GM12878 (cell line): ENCODE measurements around the gene RPS23. TPM values are rescaled to one million over a fixed set of nuclear protein-coding genes. Genes with fewer than 3 reads are reported as not detected.

Experiments used
- ATAC-seq: fragments of 200-7000 bp; cut with Tn5 transposase; 3 replicates; pipeline ENCODE4 v1.9.1; 2020; ENCODE audit warnings: mild to moderate bottlenecking, moderate library complexity
- BruUV-seq: library from RNA; stranded (reverse); fragments of 400-500 nt; replicated peaks from 2 replicates; lab custom pipeline; 2021; lab: Mats Ljungman, UMichigan
- CTCF ChIA-PET: fragments of 300-600 bp; sonication (Branson Sonifier 250); formaldehyde crosslinking; extraction: SDS; loops from one replicate; lab custom pipeline; 2021; ENCODE audit warnings: inconsistent platforms; lab: Yijun Ruan, JAX
- POLR2A ChIA-PET: fragments of 350-600 bp; formaldehyde crosslinking; extraction: SDS; loops from one replicate; lab custom pipeline; 2021; ENCODE audit warnings: inconsistent platforms; lab: Charles Lee
- RAD21 ChIA-PET: fragments of 300-600 bp; sonication (Branson Sonifier 250); formaldehyde crosslinking; loops from one replicate; lab custom pipeline; 2023; ENCODE audit warnings: antibody characterized with exemption; ENCODE audit not compliant: unreplicated experiment; lab: Charles Lee
- SMC1A ChIA-PET: fragments of 300-600 bp; sonication (Branson Sonifier 250); formaldehyde crosslinking; loops from one replicate; lab custom pipeline; 2023; ENCODE audit not compliant: unreplicated experiment, uncharacterized antibody; lab: Charles Lee
- DNase-seq: peaks from one replicate; pipeline ENCODE4 v3.0.0-alpha.2; 2011; ENCODE audit warnings: low read depth, low spot score
- FAIRE-seq: peaks from 3 replicates; lab custom pipeline; 2011; peaks lifted over from hg19 to GRCh38; lab: Jason Lieb, UNC
- H2AFZ ChIP-seq: 2 replicates; pipeline ENCODE4 v1.6.0; 2011; ENCODE audit warnings: low read depth, low read length, control low read depth; ENCODE audit not compliant: control insufficient read depth
- H3K27ac ChIP-seq: 2 replicates; pipeline ENCODE4 v1.5.1; 2011; ENCODE audit warnings: control low read depth; ENCODE audit not compliant: control insufficient read depth, insufficient read depth
- H3K27me3 ChIP-seq, 2 experiments: replicated peaks in 1 of 2; 2 replicates each; pipeline versions ENCODE4 v1.6.0 to v1.6.1; 2011; ENCODE audit warnings: low read length in 1 of 2; ENCODE audit not compliant: control insufficient read depth in 2 of 2, insufficient read depth in 2 of 2
- H3K36me3 ChIP-seq, 2 experiments: 2 replicates each; pipeline ENCODE4 v1.5.1; 2011; ENCODE audit warnings: low read length in 1 of 2; ENCODE audit not compliant: control insufficient read depth in 2 of 2, insufficient read depth in 2 of 2
- H3K4me1 ChIP-seq: 2 replicates; pipeline ENCODE4 v1.6.1; 2011; ENCODE audit warnings: mild to moderate bottlenecking, low read length, moderate library complexity, mixed read lengths; ENCODE audit not compliant: control insufficient read depth, insufficient read depth
- H3K4me2 ChIP-seq: 2 replicates; pipeline ENCODE4 v1.6.0; 2011; ENCODE audit warnings: control low read depth; ENCODE audit not compliant: control insufficient read depth, insufficient read depth
- H3K4me3 ChIP-seq: fragments of 200-600 bp; sonication (generic); 2 replicates; pipeline ENCODE4 v1.5.1; 2016
- H3K79me2 ChIP-seq: 2 replicates; pipeline ENCODE4 v1.6.0; 2011; ENCODE audit warnings: low read length; ENCODE audit not compliant: control insufficient read depth, insufficient read depth
- H3K9ac ChIP-seq: 2 replicates; pipeline ENCODE4 v1.8.0; 2011; ENCODE audit warnings: low read length, control low read depth, mixed read lengths; ENCODE audit not compliant: control insufficient read depth, insufficient read depth
- H3K9me3 ChIP-seq: replicated peaks from 3 replicates; pipeline ENCODE4 v1.5.1; 2011; ENCODE audit warnings: mild to moderate bottlenecking, low read length; ENCODE audit not compliant: control insufficient read depth, insufficient read depth
- H4K20me1 ChIP-seq: 2 replicates; pipeline ENCODE4 v1.6.0; 2011; ENCODE audit not compliant: control insufficient read depth, insufficient read depth
- CREM ChIP-seq: IDR thresholded peaks from 2 replicates; pipeline ENCODE4 v1.6.1; 2014; ENCODE audit warnings: antibody characterized with exemption, low read depth
- ESRRA ChIP-seq: IDR thresholded peaks from 2 replicates; pipeline ENCODE4 v1.6.1; 2012; ENCODE audit warnings: mild to moderate bottlenecking, low read length, improper control_type of control experiment
- GATAD2B ChIP-seq: fragments of 450-650 bp; conservative IDR thresholded peaks from 2 replicates; pipeline ENCODE4 v1.6.1; 2017; ENCODE audit warnings: low read depth, mild to moderate bottlenecking, moderate library complexity
- HDAC2 ChIP-seq: fragments of 200-600 bp; sonication (generic); IDR thresholded peaks from 2 replicates; pipeline ENCODE4 v1.6.1; 2017
- HDGF ChIP-seq: fragments of 450-650 bp; IDR thresholded peaks from 2 replicates; pipeline ENCODE4 v1.6.1; 2016; ENCODE audit warnings: antibody characterized with exemption
- IKZF1 ChIP-seq: fragments of 450-650 bp; conservative IDR thresholded peaks from 2 replicates; pipeline ENCODE4 v1.6.1; 2017; ENCODE audit warnings: antibody characterized with exemption, mild to moderate bottlenecking
- IKZF2 ChIP-seq, 2 experiments: fragments of 450-650 bp; IDR thresholded peaks; 2 replicates each; pipeline ENCODE4 v1.6.1; 2017; ENCODE audit warnings: mild to moderate bottlenecking in 2 of 2, moderate library complexity in 2 of 2
- IRF4 ChIP-seq: IDR thresholded peaks from 2 replicates; pipeline ENCODE4 v1.6.1; 2011; ENCODE audit warnings: low read depth, low read length
- MEF2B ChIP-seq: fragments of 450-650 bp; IDR thresholded peaks from 2 replicates; pipeline ENCODE4 v1.6.1; 2018; ENCODE audit warnings: mild to moderate bottlenecking, moderate library complexity; ENCODE audit not compliant: partially characterized antibody, poor library complexity, severe bottlenecking
- NBN ChIP-seq: fragments of 450-650 bp; IDR thresholded peaks from 2 replicates; pipeline ENCODE4 v1.6.1; 2016
- NFIC ChIP-seq: IDR thresholded peaks from 2 replicates; pipeline ENCODE4 v1.6.1; 2012; ENCODE audit warnings: low read depth, mild to moderate bottlenecking, inconsistent platforms, low read length, moderate library complexity
- PAX5 ChIP-seq: IDR thresholded peaks from 2 replicates; pipeline ENCODE4 v1.6.1; 2011; ENCODE audit warnings: low read depth, low read length, borderline replicate concordance
- POLR2A ChIP-seq: IDR thresholded peaks from 2 replicates; pipeline ENCODE4 v1.6.1; 2011; ENCODE audit warnings: low read depth, mild to moderate bottlenecking, low read length
- RCOR1 ChIP-seq: conservative IDR thresholded peaks from 2 replicates; pipeline ENCODE4 v1.6.1; 2012; ENCODE audit warnings: low read depth, low read length, improper control_type of control experiment
- SUPT20H ChIP-seq: IDR thresholded peaks from 2 replicates; pipeline ENCODE4 v1.6.1; 2011; ENCODE audit warnings: low read depth, mild to moderate bottlenecking, low read length, moderate library complexity, borderline replicate concordance; ENCODE audit not compliant: control insufficient read depth
- WGBS: methylation state at CpG from one replicate; pipeline ENCODE4 v1.1.6; 2016; ENCODE audit warnings: low lambda C conversion rate; ENCODE audit not compliant: insufficient replicate concordance, insufficient coverage; ENCODE audit errors: missing lambda C conversion rate; 5-methylcytosine and 5-hydroxymethylcytosine counted together
- in situ Hi-C: fragments of 300-500 bp; cut with MboI; formaldehyde crosslinking; loops from 9 replicates; pipeline ENCODE4 v1.14.3; 2018; ENCODE audit warnings: mixed read lengths
- intact Hi-C: fragments of 100-400 bp; cut with micrococcal nuclease; formaldehyde crosslinking; loops from one replicate; pipeline ENCODE4 v1.14.2; 2022; ENCODE audit not compliant: unreplicated experiment
- polyA plus RNA-seq, 11 experiments: library from polyadenylated mRNA; depleted of rRNA in 4 of 11; unstranded in 6 of 11; stranded (reverse) in 5 of 11; fragments of >200 nt; fragmentation: Nextera tagmentation in 4 of 11; fragmentation: Illumina TruSeq in 1 of 11; extraction: Ambion mirVana in 4 of 11; extraction: Trizol in 1 of 11; gene quantifications; 1 replicate in 1 of 11; 2 replicates in 10 of 11; pipeline versions ENCODE4 v1.2.1 to v1.2.3, GENCODE V29; 2011 to 2016; ENCODE audit warnings: inconsistent platforms in 2 of 11, missing spikeins in 2 of 11, low read depth in 1 of 11
- total RNA-seq, 4 experiments: library from RNA; depleted of rRNA in 3 of 4; stranded (reverse); fragments of >200 nt in 3 of 4; fragmentation: Illumina TruSeq in 1 of 4; extraction: Trizol in 1 of 4; gene quantifications; 2 replicates each; pipeline versions ENCODE4 v1.2.1 to v1.2.3, GENCODE V29; 2013 to 2021
- TF ChIP-seq, protein P1 (sequence below): fragments of 450-650 bp; IDR thresholded peaks from 2 replicates; pipeline ENCODE4 v1.6.1; 2017; ENCODE audit warnings: mild to moderate bottlenecking, moderate library complexity
- TF ChIP-seq, protein P2 (sequence below): fragments of 450-650 bp; IDR thresholded peaks from 2 replicates; pipeline ENCODE4 v1.6.1; 2017; ENCODE audit warnings: mild to moderate bottlenecking, moderate library complexity
- TF ChIP-seq, protein P3 (sequence below): fragments of 450-650 bp; IDR thresholded peaks from 2 replicates; pipeline ENCODE4 v1.6.1; 2017; ENCODE audit warnings: low read depth, mild to moderate bottlenecking, moderate library complexity

Gene RPS23
- total and polyA plus RNA-seq, 10 of the 15 experiments (the other 5 are each of a cell fraction or from before 2014, with no cell fraction given), result 2,489 to 8,145 (median 5,256) TPM

DNA sequence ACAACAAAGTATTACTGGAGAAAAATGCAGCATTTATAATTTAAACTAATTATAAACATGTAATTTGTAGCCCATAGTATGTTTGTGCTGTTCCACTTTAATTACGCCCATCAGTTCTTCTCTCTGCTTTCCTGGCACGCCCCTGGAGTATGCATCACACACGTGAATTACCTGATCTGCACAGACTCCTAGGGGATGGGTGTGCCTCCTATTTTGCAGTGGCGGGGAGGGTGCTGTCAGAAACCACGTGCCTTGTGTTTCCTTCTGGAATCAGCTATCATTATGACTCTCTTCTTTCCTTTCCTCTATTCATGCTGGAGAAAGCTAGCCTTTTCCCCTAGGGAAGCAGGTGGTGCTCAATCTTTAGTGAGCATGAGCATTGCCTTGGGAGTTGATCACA is 43.3 kb downstream of the RPS23 start:
- 55% methylated on average over 5 of the region's 5 CpGs for WGBS
- no peak for TF ChIP-seq HDGF
- no peak for TF ChIP-seq GATAD2B
- TF ChIP-seq, protein P1, sequence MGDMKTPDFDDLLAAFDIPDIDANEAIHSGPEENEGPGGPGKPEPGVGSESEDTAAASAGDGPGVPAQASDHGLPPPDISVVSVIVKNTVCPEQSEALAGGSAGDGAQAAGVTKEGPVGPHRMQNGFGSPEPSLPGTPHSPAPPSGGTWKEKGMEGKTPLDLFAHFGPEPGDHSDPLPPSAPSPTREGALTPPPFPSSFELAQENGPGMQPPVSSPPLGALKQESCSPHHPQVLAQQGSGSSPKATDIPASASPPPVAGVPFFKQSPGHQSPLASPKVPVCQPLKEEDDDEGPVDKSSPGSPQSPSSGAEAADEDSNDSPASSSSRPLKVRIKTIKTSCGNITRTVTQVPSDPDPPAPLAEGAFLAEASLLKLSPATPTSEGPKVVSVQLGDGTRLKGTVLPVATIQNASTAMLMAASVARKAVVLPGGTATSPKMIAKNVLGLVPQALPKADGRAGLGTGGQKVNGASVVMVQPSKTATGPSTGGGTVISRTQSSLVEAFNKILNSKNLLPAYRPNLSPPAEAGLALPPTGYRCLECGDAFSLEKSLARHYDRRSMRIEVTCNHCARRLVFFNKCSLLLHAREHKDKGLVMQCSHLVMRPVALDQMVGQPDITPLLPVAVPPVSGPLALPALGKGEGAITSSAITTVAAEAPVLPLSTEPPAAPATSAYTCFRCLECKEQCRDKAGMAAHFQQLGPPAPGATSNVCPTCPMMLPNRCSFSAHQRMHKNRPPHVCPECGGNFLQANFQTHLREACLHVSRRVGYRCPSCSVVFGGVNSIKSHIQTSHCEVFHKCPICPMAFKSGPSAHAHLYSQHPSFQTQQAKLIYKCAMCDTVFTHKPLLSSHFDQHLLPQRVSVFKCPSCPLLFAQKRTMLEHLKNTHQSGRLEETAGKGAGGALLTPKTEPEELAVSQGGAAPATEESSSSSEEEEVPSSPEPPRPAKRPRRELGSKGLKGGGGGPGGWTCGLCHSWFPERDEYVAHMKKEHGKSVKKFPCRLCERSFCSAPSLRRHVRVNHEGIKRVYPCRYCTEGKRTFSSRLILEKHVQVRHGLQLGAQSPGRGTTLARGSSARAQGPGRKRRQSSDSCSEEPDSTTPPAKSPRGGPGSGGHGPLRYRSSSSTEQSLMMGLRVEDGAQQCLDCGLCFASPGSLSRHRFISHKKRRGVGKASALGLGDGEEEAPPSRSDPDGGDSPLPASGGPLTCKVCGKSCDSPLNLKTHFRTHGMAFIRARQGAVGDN, result no peak
- TF ChIP-seq SUPT20H, result no peak
- TF ChIP-seq PAX5, result no peak
- TF ChIP-seq IKZF2 (IDR thresholded peaks at IDR 0.05), result no peak
- TF ChIP-seq CREM, result no peak
- no peak for TF ChIP-seq HDAC2
- TF ChIP-seq IKZF1, result no peak
- no peak for TF ChIP-seq ESRRA
- TF ChIP-seq RCOR1, result no peak
- TF ChIP-seq, protein P2, sequence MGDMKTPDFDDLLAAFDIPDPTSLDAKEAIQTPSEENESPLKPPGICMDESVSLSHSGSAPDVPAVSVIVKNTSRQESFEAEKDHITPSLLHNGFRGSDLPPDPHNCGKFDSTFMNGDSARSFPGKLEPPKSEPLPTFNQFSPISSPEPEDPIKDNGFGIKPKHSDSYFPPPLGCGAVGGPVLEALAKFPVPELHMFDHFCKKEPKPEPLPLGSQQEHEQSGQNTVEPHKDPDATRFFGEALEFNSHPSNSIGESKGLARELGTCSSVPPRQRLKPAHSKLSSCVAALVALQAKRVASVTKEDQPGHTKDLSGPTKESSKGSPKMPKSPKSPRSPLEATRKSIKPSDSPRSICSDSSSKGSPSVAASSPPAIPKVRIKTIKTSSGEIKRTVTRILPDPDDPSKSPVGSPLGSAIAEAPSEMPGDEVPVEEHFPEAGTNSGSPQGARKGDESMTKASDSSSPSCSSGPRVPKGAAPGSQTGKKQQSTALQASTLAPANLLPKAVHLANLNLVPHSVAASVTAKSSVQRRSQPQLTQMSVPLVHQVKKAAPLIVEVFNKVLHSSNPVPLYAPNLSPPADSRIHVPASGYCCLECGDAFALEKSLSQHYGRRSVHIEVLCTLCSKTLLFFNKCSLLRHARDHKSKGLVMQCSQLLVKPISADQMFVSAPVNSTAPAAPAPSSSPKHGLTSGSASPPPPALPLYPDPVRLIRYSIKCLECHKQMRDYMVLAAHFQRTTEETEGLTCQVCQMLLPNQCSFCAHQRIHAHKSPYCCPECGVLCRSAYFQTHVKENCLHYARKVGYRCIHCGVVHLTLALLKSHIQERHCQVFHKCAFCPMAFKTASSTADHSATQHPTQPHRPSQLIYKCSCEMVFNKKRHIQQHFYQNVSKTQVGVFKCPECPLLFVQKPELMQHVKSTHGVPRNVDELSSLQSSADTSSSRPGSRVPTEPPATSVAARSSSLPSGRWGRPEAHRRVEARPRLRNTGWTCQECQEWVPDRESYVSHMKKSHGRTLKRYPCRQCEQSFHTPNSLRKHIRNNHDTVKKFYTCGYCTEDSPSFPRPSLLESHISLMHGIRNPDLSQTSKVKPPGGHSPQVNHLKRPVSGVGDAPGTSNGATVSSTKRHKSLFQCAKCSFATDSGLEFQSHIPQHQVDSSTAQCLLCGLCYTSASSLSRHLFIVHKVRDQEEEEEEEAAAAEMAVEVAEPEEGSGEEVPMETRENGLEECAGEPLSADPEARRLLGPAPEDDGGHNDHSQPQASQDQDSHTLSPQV, result no peak
- no peak for TF ChIP-seq MEF2B
- no peak for TF ChIP-seq NBN
- no peak for TF ChIP-seq POLR2A
- TF ChIP-seq NFIC, result no peak
- TF ChIP-seq, protein P3, sequence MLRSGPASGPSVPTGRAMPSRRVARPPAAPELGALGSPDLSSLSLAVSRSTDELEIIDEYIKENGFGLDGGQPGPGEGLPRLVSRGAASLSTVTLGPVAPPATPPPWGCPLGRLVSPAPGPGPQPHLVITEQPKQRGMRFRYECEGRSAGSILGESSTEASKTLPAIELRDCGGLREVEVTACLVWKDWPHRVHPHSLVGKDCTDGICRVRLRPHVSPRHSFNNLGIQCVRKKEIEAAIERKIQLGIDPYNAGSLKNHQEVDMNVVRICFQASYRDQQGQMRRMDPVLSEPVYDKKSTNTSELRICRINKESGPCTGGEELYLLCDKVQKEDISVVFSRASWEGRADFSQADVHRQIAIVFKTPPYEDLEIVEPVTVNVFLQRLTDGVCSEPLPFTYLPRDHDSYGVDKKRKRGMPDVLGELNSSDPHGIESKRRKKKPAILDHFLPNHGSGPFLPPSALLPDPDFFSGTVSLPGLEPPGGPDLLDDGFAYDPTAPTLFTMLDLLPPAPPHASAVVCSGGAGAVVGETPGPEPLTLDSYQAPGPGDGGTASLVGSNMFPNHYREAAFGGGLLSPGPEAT, result no peak
- no peak for TF ChIP-seq IRF4

More for the DNA sequence above, 43.3 kb downstream of the RPS23 start:
- no peak overlapping the region for H3K9ac ChIP-seq
- DNase-seq, result no peak
- H3K27me3 ChIP-seq, result no peaks in the 10 kb centered on the region
- RAD21 ChIA-PET, result no interaction called here
- H3K4me2 ChIP-seq, result no peak overlapping the region
- H2AFZ ChIP-seq, result no peak overlapping the region
- H3K9me3 ChIP-seq, result no peaks in the 10 kb centered on the region
- ATAC-seq, result no peak
- CTCF ChIA-PET, result interaction anchor here (1.0 to 3.0 kb wide), 4 partner anchors 9 to 128 kb away, joined by 3 to 13 read pairs (median 6); no protein-coding TSS in a partner anchor
- no peaks in the 10 kb centered on the region for H3K79me2 ChIP-seq
- in situ Hi-C loops, result no loop called here
- BruUV-seq, result no TSS peak
- no peaks in the 10 kb centered on the region for H3K36me3 ChIP-seq
- no peaks in the 10 kb centered on the region for H4K20me1 ChIP-seq
- SMC1A ChIA-PET, result no interaction called here
- FAIRE-seq, result no peak
- H3K4me1 ChIP-seq, result no peaks in the 10 kb centered on the region
- no peak overlapping the region for H3K4me3 ChIP-seq
- no peak overlapping the region for H3K27ac ChIP-seq
- intact Hi-C loops, result no loop called here
- POLR2A ChIA-PET, result no interaction called here
